Glomerular endothelial cell (primary cell): ENCODE measurements around the gene BAIAP2. TPM values are rescaled to one million over a fixed set of nuclear protein-coding genes. Genes with fewer than 3 reads are reported as not detected.

Source experiments
- DNase-seq: peaks from one replicate; pipeline ENCODE4 v3.0.0-alpha.2; 2011; ENCODE audit warnings: low read depth, low spot score; ENCODE audit errors: extremely low read depth
- total RNA-seq: library from RNA; depleted of rRNA; stranded (reverse); fragments of >200 nt; gene quantifications from 2 replicates; pipeline ENCODE4 v1.2.3, GENCODE V29; 2015

BAIAP2 gene
- total RNA-seq, 1 donor from 2014 or later: 30.6 TPM

GRCh38 chr17:81082177-81083073 lies 47.5 kb downstream of the BAIAP2 start:
- no peak for DNase-seq

GRCh38 chr17:81083125-81083765 lies 48.3 kb downstream of the BAIAP2 start:
- DNase-seq: no peak

- DNase-seq: no peak
Measured at GRCh38 chr17:81084680-81085419, 49.9 kb downstream of the BAIAP2 start.

DNA sequence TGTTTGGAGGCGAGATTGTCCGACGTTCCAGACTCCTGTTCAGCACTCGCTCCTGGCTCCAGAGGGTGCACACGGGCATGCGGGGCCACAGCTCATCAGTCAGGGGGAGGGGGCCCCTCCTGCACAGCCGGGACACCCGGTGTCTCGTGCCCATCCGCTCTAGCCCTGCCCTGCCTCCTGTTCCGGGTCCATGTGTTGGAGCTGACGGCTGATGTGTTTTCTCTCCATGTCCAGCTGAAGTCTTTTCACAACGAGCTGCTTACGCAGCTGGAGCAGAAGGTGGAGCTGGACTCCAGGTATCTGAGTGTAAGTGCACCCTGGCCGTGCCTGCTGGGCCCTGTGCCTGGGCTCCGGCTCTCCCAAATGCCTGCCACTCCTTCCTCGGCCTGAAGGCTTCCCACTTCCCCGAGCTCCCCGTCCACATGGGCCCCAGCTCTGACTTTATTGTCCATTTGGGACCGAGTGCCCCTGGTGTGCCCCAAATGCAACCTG lies 50.5 kb downstream of the BAIAP2 start:
- DNase-seq: no peak

GRCh38 chr17:81086789-81087551 lies 52.0 kb downstream of the BAIAP2 start:
- DNase-seq: no peak

GRCh38 chr17:81090361-81091136 lies 55.6 kb downstream of the BAIAP2 start:
- DNase-seq: no peak

GRCh38 chr17:81091154-81091553 lies 56.2 kb downstream of the BAIAP2 start:
- DNase-seq: no peak

- DNase-seq: no peak
Measured at GRCh38 chr17:81091774-81092517, 57.0 kb downstream of the BAIAP2 start.

DNA sequence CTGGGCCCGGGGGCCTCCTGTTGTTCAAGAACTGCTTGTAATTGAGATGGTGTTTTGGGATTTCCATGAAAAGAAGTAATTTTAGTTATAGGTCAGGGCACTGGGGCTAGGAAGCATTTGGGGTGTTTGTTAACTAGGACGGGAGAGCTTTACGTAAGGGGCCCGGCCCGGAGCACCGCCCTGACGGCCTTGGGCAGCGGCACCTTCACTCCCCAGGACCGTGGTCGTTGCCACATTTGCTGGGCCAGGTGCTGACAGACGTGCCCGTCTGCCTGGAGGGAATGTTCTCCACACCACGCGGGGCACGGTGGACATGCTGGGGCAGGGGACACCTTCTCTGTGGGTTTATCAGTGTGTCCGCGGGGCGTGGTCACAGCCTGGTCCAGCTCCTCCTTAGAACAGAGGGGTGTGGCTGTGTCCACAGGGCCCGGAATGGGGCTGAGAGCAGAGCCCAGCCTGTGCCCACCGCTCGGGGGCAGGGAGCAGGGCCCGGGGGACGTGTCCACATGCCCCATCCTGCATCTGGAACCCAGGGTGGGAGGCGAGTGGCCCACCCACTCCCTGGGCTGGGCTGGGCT lies 57.7 kb downstream of the BAIAP2 start:
- DNase-seq: no peak

DNA sequence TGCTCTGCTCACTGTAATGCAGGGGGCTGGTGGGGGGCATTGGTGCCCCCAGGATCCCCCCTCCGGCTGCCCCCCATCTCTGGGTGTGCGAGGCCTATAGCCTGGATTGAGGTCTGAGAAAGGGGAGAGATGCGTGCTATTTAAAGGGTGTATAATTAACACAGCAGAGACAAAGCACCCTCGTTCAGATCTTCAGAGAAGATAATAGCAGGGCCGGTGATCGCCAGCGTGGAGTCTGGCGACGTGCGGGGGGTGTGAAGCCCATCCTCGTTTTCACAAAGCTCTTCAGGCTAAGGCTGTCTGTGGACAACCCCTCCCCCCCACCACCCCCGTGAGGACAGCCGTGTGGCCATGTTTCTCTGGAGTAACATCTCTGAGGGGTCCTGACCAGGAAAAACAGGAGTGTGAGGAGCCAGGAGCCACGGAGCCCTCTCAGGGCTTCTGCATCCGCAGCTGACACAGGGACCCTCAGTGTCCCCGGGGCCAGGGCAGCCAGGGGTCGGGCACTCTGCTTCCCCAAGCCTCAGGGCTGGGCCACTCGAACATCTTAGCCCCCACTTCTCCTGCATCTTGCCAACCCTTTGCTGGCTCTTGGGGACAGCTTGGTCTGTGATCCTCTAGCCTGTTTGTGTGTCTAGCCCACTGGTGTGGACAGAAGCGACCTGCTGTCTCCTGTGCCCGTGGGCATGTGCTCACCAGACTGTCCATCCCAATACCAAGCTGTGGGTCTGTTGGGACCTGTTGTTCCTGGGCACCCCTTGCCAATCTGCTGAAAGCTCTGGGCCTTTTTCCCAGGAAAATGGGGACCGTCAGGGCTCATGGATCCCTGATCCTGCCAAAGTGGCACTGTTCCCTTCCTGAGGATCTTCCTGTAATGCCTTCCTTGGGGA lies 58.9 kb downstream of the BAIAP2 start:
- DNase-seq: no peak

DNA sequence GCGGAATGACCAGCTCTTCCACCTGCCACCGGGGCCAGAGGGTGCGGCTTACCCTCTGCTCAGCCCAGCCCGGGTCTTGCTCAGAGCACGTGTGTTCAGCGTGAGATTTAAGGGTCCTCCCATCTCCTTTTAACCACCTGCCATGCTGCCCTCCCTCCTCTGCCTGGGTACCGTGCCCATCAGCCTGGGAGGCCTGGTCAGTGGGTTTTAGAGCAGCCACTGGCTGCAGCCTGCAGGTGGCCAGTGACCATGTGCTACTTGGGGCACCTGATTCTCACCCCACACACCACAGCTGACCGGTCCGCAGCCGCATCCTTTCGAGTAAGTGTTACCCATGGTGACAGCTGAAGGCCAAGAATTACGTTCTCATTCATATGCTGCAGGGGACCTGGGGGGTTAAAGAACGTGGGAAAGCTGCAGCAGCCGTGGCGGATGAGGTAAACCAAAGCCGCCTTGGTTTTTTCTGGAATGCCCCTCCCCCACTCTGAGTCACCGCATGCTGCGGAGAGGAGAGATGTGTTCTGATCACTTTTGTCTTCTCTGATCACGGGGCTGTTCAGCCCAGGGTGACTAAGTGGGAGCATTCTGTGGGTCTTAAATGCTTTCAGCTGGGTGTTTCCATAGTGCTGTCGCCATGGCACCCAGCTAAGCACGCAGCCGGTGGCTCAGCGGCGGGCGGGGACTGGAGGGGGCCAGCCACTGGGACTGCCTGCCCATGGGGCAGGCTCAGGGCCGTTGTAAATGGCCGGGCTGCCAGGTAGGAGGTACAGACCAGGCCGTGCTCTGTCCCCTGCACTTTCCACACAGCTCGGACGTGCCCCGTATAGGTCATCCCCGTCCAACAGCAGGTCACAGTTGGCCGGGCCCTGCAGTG lies 59.8 kb downstream of the BAIAP2 start:
- DNase-seq: peak; percentile 75

DNA sequence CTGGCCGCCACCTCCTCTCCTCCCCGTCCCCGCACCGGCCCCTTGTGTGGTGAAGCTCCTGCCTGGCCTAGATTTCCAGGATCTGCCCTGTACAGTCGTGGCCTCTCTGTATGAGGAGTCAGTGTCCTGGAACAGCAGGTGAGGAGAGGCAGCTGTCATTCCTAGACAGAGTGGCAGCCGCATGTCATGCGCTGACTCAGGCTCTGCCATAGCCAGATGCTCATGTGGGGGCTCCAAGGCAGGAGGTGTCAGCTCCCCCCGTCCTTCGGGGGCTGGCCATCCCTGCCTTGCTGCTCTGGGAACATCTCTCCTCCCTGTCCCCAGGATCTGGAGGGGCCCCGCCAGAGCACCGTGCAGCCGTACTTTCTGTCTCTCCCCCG lies 60.4 kb downstream of the BAIAP2 start:
- DNase-seq: no peak

GRCh38 chr17:81096741-81097133 lies 61.8 kb downstream of the BAIAP2 start:
- DNase-seq: no peak

DNA sequence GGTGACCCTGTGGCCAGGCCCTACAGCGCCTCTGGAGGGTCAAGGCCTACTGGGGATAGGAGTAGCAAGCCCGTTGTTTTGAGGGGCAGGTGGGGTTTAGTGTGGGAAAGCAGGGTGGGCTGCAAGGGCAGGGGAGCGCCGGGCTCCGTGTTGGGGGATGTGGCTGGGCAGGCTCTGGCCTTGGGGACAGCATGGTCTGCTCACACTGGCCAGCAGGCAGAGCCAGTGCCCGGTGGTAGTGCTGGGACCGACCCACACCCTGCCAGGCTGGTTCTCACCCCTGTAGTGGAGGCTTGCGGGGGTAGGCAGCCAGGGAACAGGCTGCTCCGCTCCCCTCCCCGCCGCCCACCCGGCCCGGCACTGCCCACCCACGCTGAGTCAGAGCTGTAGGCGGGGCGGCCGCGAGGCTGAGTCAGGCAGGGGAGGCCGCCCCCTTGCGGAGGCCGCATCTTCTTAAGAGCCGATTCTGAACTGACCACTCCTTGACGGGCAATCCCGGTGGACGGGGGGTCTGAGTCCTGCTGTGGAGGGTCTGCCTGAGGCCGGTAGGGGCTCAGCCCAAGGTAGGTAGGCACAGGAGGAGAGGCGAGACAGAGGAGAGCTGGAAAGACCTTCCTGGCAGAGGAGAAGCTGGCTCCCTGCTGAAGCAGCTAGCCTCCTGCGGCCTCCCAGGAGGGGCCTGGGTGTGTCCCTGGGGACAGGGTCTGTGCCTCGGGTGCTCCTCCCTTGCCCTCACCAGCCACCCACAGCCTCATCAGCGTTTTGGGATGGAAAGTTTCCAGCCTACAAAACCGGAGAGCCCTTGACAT lies 62.4 kb downstream of the BAIAP2 start:
- DNase-seq: no peak

GRCh38 chr17:81097943-81098308 lies 63.0 kb downstream of the BAIAP2 start:
- no peak for DNase-seq

DNA sequence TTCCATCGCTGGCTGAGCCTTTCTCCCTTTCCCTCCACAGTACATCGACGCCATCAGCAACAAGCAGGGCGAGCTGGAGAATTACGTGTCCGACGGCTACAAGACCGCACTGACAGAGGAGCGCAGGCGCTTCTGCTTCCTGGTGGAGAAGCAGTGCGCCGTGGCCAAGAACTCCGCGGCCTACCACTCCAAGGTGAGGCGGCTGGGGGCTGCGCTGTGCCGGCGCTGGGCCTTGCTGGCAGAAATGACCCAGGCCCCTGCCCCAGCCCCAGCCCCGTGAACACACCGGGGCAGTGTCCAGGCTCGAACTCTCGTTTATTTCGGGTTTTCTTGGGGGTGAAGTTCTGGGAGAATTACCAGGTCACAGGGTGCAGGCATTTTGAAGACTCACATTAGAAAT lies 64.9 kb downstream of the BAIAP2 start:
- DNase-seq: no peak
